Suprapubic skin (tissue), 4 donors: ENCODE results near the gene NFATC2.

Source experiments
- POLR2A ChIP-seq, 2 donors: fragments of 450-650 bp; IDR thresholded peaks; one replicate each; pipeline ENCODE4 v1.6.1; 2017; ENCODE audit warnings: antibody characterized with exemption in 2 of 2, mild to moderate bottlenecking in 2 of 2, moderate library complexity in 2 of 2
- POLR2AphosphoS5 ChIP-seq, 3 donors: sonication (generic); formaldehyde crosslinking; IDR thresholded peaks; one replicate each; pipeline ENCODE4 v1.6.1; 2017; ENCODE audit warnings: antibody characterized with exemption in 3 of 3
- TF ChIP-seq, protein P1 (sequence below), 2 donors: fragments of 200-600 bp in 1 of 2; fragments of 450-650 bp in 1 of 2; sonication (generic) in 1 of 2; IDR thresholded peaks; one replicate each; pipeline ENCODE4 v1.5.1; 2016 to 2019; ENCODE audit warnings: antibody characterized with exemption in 2 of 2, mild to moderate bottlenecking in 1 of 2, moderate library complexity in 1 of 2

DNA sequence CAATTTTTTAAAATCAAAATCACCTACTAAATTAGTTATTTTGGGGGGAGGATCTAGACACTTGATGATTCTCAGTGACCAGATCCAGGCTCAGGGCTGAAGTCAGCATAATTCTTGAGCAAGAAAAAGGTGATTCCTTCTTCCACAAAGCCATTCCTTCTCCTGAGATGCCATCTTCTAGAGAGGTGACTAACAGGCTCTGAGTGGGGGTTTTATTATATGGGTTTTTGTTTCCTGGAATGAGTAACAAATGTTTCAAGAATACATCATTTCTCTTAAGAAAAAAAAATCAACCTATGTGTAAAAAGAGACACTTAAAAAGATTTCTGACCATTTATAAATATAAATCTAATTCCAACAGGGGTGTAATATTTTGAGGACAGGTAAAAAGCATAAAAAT lies 154.3 kb downstream of the NFATC2 start:
- TF ChIP-seq, protein P1, sequence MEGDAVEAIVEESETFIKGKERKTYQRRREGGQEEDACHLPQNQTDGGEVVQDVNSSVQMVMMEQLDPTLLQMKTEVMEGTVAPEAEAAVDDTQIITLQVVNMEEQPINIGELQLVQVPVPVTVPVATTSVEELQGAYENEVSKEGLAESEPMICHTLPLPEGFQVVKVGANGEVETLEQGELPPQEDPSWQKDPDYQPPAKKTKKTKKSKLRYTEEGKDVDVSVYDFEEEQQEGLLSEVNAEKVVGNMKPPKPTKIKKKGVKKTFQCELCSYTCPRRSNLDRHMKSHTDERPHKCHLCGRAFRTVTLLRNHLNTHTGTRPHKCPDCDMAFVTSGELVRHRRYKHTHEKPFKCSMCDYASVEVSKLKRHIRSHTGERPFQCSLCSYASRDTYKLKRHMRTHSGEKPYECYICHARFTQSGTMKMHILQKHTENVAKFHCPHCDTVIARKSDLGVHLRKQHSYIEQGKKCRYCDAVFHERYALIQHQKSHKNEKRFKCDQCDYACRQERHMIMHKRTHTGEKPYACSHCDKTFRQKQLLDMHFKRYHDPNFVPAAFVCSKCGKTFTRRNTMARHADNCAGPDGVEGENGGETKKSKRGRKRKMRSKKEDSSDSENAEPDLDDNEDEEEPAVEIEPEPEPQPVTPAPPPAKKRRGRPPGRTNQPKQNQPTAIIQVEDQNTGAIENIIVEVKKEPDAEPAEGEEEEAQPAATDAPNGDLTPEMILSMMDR (IDR thresholded peaks at IDR 0.05): no peak
- TF ChIP-seq POLR2A (IDR thresholded peaks at IDR 0.05): no peak
- TF ChIP-seq POLR2AphosphoS5 (IDR thresholded peaks at IDR 0.05): no peak
